Measurements from ENCODE around the gene TTC23.
"Not testable (repeated sequence)": the region's sequence is repeated elsewhere in the genome, so short reads cannot be mapped to it uniquely, and the experiment has no call there.

TTC23 gene

DNA sequence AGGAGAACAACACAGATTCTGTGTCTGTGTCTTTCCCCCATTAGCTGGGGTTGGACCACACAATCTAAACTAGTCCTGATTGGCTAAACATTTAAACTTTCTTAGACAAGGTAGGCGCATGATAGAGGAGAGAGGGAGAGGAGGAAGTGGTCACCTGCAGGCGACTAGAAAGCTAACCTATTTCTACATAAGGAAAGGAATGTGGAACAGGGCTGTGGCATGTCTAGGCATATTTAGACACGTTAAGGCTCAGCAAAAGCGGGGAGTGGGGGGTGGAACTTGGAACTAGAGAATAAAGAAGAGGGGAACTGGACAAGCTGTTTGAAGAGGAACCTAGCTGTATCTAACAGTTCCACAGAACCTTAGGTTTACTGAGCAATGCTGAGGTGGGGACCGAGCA, 14.7 kb upstream of the TTC23 start:
- ATAC-seq (no peak), DNase-seq (no peak)
- no peak overlapping the region for H3K4me3 Mint-ChIP-seq
- H3K36me3 Mint-ChIP-seq (ENCODE audit: low read depth), result no peaks in the 10 kb centered on the region
- H3K27ac Mint-ChIP-seq, result no peak overlapping the region
- H3K9me3 Mint-ChIP-seq, result no peaks in the 10 kb centered on the region
- H3K4me1 Mint-ChIP-seq, result no peaks in the 10 kb centered on the region
- no peaks in the 10 kb centered on the region for H3K27me3 Mint-ChIP-seq

DNA sequence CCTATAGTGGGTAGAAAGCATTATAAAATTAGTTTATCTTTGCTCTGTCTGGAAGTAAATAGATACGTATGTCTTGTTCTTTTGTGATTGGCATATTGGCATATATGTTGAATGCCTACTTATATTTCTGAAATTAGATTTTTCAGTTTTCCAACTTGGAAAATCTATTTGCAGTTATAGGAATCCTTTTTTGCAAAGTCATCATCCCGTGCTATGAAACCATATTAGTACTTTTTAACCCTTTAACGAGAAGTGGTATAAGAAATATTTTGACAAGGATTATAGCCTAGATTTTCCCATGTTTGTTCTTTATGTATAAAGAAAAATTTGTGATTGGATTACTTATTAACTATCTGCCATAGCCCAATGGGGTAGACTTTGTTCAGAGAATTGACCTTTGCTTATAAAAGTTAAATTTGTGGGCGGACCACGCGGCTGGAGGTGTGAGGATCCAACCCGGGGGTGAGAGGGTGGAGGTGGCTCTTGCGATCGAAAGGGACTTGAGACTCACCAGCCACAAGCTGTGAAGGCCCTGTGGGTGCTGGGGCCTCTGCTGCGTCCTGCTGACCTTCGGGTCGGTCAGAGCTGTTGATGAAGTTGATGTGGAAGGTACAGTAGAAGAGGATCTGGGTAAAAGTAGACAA, 7.8 kb upstream of the TTC23 start:
- H3K4me3 Mint-ChIP-seq, result no peak overlapping the region
- peaks cover 19% of the 10 kb centered on the region for H3K4me1 Mint-ChIP-seq
- no peaks in the 10 kb centered on the region for H3K27me3 Mint-ChIP-seq
- no peak overlapping the region for H3K27ac Mint-ChIP-seq
- H3K9me3 Mint-ChIP-seq, result no peaks in the 10 kb centered on the region
- no peak for DNase-seq
- no peak for ATAC-seq
- peaks cover 15% of the 10 kb centered on the region for H3K36me3 Mint-ChIP-seq (ENCODE audit: low read depth)

- peak overlapping the region; percentile 29 for H3K4me3 Mint-ChIP-seq
- H3K36me3 Mint-ChIP-seq (ENCODE audit: low read depth), result peaks cover 17% of the 10 kb centered on the region
- H3K4me1 Mint-ChIP-seq, result peaks cover 30% of the 10 kb centered on the region
- DNase-seq (no peak), ATAC-seq (no peak)
- H3K9me3 Mint-ChIP-seq, result no peaks in the 10 kb centered on the region
- peak overlapping the region; percentile 73 for H3K27ac Mint-ChIP-seq
- no peaks in the 10 kb centered on the region for H3K27me3 Mint-ChIP-seq
These were observed 4.2 kb upstream of the TTC23 start for GRCh38 chr15:99253381-99254090.

DNA sequence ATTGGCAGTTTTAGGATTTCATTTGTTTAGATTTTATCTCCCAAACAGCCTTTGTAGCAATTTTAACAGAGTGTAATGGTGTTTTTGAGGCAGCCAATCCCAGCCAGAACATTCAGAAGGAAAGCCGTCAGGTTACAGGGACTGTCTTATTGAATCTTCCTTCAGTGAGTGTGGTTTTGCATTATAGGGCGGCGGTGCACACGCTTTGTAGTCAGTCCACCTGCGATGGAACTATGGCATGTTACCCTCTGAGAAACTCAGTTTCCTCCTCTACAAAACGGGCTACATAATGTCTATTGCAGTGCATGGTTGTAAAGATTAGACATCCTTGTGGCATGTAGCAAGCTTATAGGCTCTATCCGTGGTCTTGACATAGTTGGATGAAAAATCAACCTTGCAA, 2.9 kb upstream of the TTC23 start:
- no peaks in the 10 kb centered on the region for H3K9me3 Mint-ChIP-seq
- peak overlapping the region; percentile 91 for H3K4me3 Mint-ChIP-seq
- DNase-seq (no peak), ATAC-seq (no peak)
- H3K36me3 Mint-ChIP-seq (ENCODE audit: low read depth), result peaks cover 9% of the 10 kb centered on the region
- no peaks in the 10 kb centered on the region for H3K27me3 Mint-ChIP-seq
- no peak overlapping the region for H3K27ac Mint-ChIP-seq
- peaks cover 30% of the 10 kb centered on the region for H3K4me1 Mint-ChIP-seq

DNA sequence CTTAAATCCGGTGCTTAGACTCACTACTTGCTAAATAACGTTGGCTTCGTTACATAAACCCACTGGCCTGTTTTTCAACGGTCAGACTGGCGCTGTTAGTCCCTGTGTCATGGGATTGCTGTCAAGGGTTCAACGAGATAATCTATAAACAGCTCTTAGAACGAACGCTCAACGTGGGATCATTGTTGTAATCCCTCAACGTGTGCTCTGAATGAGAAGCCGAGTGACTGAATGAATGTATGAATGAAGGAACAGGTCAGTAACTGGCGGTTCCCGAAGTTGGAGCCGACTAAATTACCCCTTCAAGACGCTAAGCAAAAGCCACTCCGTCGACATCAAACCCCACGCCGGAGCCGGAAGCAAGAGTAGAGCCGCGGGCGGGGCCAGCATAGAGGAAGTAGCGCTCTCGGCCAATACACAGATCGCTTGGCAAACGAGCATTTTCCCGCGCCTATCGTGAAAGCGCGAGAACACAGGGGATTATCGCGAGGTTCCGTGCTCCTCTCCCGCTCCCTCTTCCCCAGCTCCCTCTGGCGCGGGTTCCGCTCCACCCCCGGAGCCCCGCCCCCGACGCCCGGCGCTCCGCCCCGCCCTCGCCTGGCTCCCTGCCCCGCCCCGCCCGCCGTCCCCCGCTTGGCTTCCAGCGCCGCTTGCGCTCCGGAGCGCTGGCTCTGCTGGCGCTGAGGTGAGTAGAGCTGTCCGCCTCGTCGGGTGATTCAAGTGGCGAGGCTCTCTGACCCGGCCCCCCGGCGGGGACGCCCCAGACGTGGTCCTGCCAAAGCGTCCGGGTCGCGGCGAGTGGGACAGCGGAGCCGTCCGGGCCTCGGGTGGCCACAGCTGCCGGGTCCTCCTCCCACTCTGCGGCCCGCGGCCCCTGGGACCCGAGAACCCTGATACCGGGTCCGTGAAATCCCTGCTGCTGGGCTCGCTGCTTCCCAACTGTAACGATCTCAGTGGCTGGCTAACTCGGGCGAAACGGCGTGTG, 1.8 kb upstream of the TTC23 start, which contains the start of gene LRRC28:
LRRC28 (plus strand) TSS at position 625 of the 985 bp plus-strand sequence. CDS start 4,477 bp downstream, outside the sequence.
- peak; percentile 96 for DNase-seq
- Mint-ChIP-seq H3K9me3 (no peaks in the 10 kb centered on the region), H3K36me3 (ENCODE audit: low read depth) (peaks cover 8% of the 10 kb centered on the region), H3K27me3 (no peaks in the 10 kb centered on the region), H3K4me3 (peak within 1 kb of the TSS; percentile 91), H3K27ac (peak within 1 kb of the TSS; percentile 87), H3K4me1 (peaks cover 30% of the 10 kb centered on the region)
- peak; percentile 99 for ATAC-seq

DNA sequence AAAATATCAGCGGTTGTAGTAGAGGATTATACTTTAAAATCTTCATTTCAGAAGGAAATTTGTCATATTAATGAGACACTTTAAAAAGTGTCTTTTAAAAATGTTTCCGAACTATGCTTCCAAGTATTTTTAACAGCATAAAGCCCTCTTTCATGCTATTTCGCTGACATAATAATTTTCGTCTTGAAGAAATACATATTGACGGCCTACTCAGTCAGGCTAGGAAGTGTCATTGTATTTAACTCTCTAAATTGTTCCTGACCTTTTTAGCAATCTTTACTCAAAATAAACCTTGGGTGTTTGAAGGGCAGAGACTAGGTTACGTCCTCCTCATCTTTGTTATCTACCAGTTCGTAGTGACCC, 1.1 kb upstream of the TTC23 start:
- Mint-ChIP-seq H3K4me3 (peak overlapping the region; percentile 91), H3K36me3 (ENCODE audit: low read depth) (peaks cover 5% of the 10 kb centered on the region), H3K9me3 (no peaks in the 10 kb centered on the region), H3K27ac (peak overlapping the region; percentile 87), H3K27me3 (no peaks in the 10 kb centered on the region), H3K4me1 (peaks cover 30% of the 10 kb centered on the region)
- ATAC-seq, result no peak
- DNase-seq, result no peak

DNA sequence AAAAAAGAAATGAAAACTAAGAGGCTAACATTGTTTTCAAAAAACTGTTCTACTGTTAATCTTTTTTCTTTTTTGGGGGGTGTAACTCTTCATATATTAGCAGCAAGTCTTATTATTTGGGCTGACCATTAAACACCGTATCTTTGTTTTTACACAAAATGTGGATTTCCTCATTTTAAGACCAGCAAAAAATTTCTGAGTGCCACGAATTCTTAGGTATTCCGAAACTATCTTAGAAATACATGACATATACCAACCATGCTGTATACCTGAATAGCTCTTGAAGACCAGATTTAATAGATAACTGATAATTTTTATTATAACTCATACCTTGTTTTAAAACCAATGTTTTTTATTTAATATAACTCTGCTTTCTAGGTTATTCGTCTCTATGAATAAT, 620 bp upstream of the TTC23 start:
- Mint-ChIP-seq H3K9me3 (no peaks in the 10 kb centered on the region), H3K4me3 (peak overlapping the region; percentile 91), H3K27ac (peak overlapping the region; percentile 87), H3K36me3 (ENCODE audit: low read depth) (peaks cover 5% of the 10 kb centered on the region), H3K4me1 (peaks cover 30% of the 10 kb centered on the region), H3K27me3 (no peaks in the 10 kb centered on the region)
- ATAC-seq (no peak), DNase-seq (no peak)

GRCh38 chr15:99248000-99248715, 1.2 kb downstream of the TTC23 start:
- H3K4me3 Mint-ChIP-seq, result no peak overlapping the region
- peaks cover 18% of the 10 kb centered on the region for H3K4me1 Mint-ChIP-seq
- no peaks in the 10 kb centered on the region for H3K9me3 Mint-ChIP-seq
- H3K27me3 Mint-ChIP-seq, result no peaks in the 10 kb centered on the region
- peaks cover 5% of the 10 kb centered on the region for H3K36me3 Mint-ChIP-seq (ENCODE audit: low read depth)
- DNase-seq, result no peak
- no peak for ATAC-seq
- H3K27ac Mint-ChIP-seq, result no peak overlapping the region

DNA sequence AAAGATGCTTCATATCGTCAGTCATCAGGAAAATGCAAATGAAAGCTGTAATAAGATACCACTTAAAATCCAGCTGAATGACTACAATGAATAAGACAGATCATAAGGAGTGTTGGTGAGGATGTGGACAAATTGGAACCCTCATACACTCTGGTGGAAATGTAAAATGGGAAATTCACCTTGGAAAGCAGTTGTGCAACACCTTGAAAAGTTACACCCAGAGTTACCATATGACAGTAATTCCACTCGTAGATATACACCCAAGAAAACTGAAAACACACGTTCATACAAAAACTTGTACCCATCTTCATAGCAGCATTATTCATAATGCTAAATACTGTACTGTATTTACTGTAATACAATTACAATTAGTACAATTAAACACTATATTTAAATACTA, 2.3 kb downstream of the TTC23 start:
- DNase-seq (no peak), ATAC-seq (no peak)
- Mint-ChIP-seq H3K4me1 (peaks cover 9% of the 10 kb centered on the region), H3K9me3 (no peaks in the 10 kb centered on the region), H3K4me3 (no peak overlapping the region), H3K27me3 (peaks cover 2% of the 10 kb centered on the region), H3K27ac (no peak overlapping the region), H3K36me3 (ENCODE audit: low read depth) (peaks cover 5% of the 10 kb centered on the region)

DNA sequence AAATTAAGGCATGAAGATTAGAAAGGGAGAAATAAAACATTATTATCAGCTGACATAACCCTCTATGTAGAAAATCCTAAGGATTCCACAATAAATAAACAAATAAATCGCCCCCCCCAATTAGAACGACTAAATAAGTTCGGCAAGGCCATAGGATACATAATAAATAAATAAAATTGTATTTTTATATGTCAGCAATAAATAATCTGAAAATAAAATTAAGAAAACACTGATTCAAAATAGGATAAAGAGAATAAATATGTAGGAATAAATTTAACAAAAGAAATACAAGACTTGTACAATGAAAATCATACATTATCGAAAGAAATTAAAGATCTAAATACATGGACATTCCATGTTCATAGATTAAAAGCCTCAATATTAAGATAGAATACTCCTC, 5.1 kb downstream of the TTC23 start:
- H3K9me3 Mint-ChIP-seq, result no peaks in the 10 kb centered on the region
- no peak overlapping the region for H3K27ac Mint-ChIP-seq
- no peaks in the 10 kb centered on the region for H3K36me3 Mint-ChIP-seq (ENCODE audit: low read depth)
- no peak overlapping the region for H3K4me3 Mint-ChIP-seq
- H3K4me1 Mint-ChIP-seq, result peaks cover 12% of the 10 kb centered on the region
- ATAC-seq (no peak), DNase-seq (no peak)
- peaks cover 4% of the 10 kb centered on the region for H3K27me3 Mint-ChIP-seq

- peaks cover 14% of the 10 kb centered on the region for H3K4me1 Mint-ChIP-seq
- no peaks in the 10 kb centered on the region for H3K9me3 Mint-ChIP-seq
- no peak for ATAC-seq
- H3K4me3 Mint-ChIP-seq, result no peak overlapping the region
- no peak overlapping the region for H3K27ac Mint-ChIP-seq
- H3K36me3 Mint-ChIP-seq (ENCODE audit: low read depth), result peaks cover 2% of the 10 kb centered on the region
- peaks cover 6% of the 10 kb centered on the region for H3K27me3 Mint-ChIP-seq
- DNase-seq, result no peak
These were observed 7.6 kb downstream of the TTC23 start for GRCh38 chr15:99241752-99242151.

GRCh38 chr15:99239545-99240198, 9.7 kb downstream of the TTC23 start:
- DNase-seq, result no peak
- peaks cover 6% of the 10 kb centered on the region for H3K27me3 Mint-ChIP-seq
- no peak overlapping the region for H3K4me3 Mint-ChIP-seq
- H3K9me3 Mint-ChIP-seq, result no peaks in the 10 kb centered on the region
- peak; percentile 88 for ATAC-seq
- H3K4me1 Mint-ChIP-seq, result peaks cover 14% of the 10 kb centered on the region
- no peak overlapping the region for H3K27ac Mint-ChIP-seq
- H3K36me3 Mint-ChIP-seq (ENCODE audit: low read depth), result peaks cover 5% of the 10 kb centered on the region

DNA sequence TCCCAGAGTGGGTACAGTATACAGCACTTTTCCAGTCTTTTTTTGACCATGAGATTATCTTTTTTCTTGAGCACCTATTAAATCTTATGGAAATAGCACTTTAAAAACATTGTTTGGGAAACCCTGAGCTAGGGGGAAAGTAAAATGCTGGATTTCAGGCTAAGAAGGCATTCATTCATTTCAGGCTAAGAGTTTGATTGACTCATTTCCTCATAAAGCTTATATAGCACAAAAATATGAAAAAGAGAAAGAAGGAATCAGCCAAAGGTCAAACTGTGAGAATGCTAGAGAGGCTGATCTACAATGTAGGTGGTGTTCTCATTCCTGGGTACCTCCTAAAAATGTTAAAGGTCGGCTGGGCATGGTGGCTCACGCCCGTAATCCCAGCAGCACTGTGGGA, 10.5 kb downstream of the TTC23 start:
- peaks cover 5% of the 10 kb centered on the region for H3K36me3 Mint-ChIP-seq (ENCODE audit: low read depth)
- peaks cover 14% of the 10 kb centered on the region for H3K4me1 Mint-ChIP-seq
- DNase-seq (no peak), ATAC-seq (no peak)
- H3K4me3 Mint-ChIP-seq, result no peak overlapping the region
- H3K27ac Mint-ChIP-seq, result no peak overlapping the region
- H3K9me3 Mint-ChIP-seq, result no peaks in the 10 kb centered on the region
- peaks cover 6% of the 10 kb centered on the region for H3K27me3 Mint-ChIP-seq

DNA sequence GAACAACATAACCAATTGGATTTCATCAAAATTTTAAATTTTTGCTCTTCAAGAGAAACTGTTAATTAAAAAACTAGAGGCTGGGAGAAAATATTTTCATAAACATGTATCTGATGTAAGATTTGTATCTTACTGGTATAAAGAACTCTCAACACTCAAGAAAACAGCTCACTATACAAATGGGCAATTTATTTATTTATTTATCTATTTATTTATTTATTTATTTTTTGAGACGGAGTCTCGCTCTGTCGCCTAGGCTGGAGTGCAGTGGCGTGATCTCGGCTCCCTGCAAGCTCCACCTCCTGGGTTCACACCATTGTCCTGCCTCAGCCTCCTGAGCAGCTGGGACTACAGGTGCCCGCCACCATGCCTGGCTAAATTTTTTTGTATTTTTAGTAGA, 15.2 kb downstream of the TTC23 start:
- DNase-seq; H3K27me3 Mint-ChIP-seq; ATAC-seq; H3K4me3 Mint-ChIP-seq; H3K27ac Mint-ChIP-seq; H3K36me3 Mint-ChIP-seq (ENCODE audit: low read depth); H3K4me1 Mint-ChIP-seq; H3K9me3 Mint-ChIP-seq: not testable (repeated sequence)

All from activated naive CD8-positive, alpha-beta T cell treated with anti-CD3 and anti-CD28 coated beads, Interleukin-2, amount 50 U/mL, for 24 hours (primary cell).